K562 (cell line): ENCODE data around the gene PLAA. TPM values are rescaled to one million over a fixed set of nuclear protein-coding genes. Genes with fewer than 3 reads are reported as not detected.

Experiments used
- ATAC-seq: fragments of 200-7000 bp; cut with Tn5 transposase; 3 replicates; pipeline ENCODE4 v1.9.1; 2020; ENCODE audit warnings: moderate library complexity
- BruUV-seq: library from RNA; stranded (reverse); fragments of 400-500 nt; replicated peaks from 2 replicates; lab custom pipeline; 2021; lab: Mats Ljungman, UMichigan
- CTCF ChIA-PET: fragments of 300-600 bp; formaldehyde crosslinking; extraction: SDS; loops from one replicate; lab custom pipeline; 2021; ENCODE audit warnings: low intra/inter-chr PET ratio; lab: Yijun Ruan, JAX
- POLR2A ChIA-PET: fragments of 300-600, 350-650 bp; sonication (Branson Sonifier 250); formaldehyde crosslinking; extraction: SDS; loops from one replicate; lab custom pipeline; 2021; ENCODE audit warnings: antibody characterized with exemption, inconsistent platforms; lab: Yijun Ruan, JAX
- DNase-seq, 4 experiments: peaks; one replicate each; pipeline versions ENCODE4 v3.0.0 to v3.0.0-alpha.2; 2011 to 2018; ENCODE audit warnings: low spot score in 3 of 4, mixed read lengths in 3 of 4; ENCODE audit errors: extremely low read depth in 1 of 4
- FAIRE-seq: peaks from 2 replicates; lab custom pipeline; 2011; peaks lifted over from hg19 to GRCh38; lab: Jason Lieb, UNC
- H2AFZ ChIP-seq: 2 replicates; pipeline ENCODE4 v1.6.0; 2011; ENCODE audit warnings: low read depth, low read length, control low read depth, inconsistent platforms
- H3K27ac ChIP-seq: fragments of 200-600 bp; 3 replicates; pipeline ENCODE4 v1.8.0; 2011; ENCODE audit warnings: low read depth, mild to moderate bottlenecking, control low read depth, inconsistent platforms, low read length, moderate library complexity, mixed read lengths; ENCODE audit errors: extremely low read depth
- H3K27me3 ChIP-seq, 2 experiments: fragments of 300-600 bp in 1 of 2; 2 replicates in 1 of 2; 3 replicates in 1 of 2; pipeline versions ENCODE4 v1.6.0 to v1.8.0; 2011; ENCODE audit warnings: inconsistent platforms in 2 of 2, low read length in 2 of 2, mild to moderate bottlenecking in 1 of 2, mixed read lengths in 1 of 2, moderate library complexity in 1 of 2; ENCODE audit not compliant: control insufficient read depth in 2 of 2, insufficient read depth in 2 of 2
- H3K36me3 ChIP-seq: fragments of 300-600 bp; 3 replicates; pipeline ENCODE4 v1.8.0; 2011; ENCODE audit warnings: mild to moderate bottlenecking, low read length, inconsistent platforms; ENCODE audit not compliant: control insufficient read depth, insufficient read depth
- H3K4me1 ChIP-seq, 2 experiments: fragments of 200-600 bp in 1 of 2; replicated peaks in 1 of 2; 2 replicates in 1 of 2; 3 replicates in 1 of 2; pipeline versions ENCODE4 v1.5.1 to v1.8.0; 2011; ENCODE audit warnings: inconsistent platforms in 2 of 2, low read length in 2 of 2, mild to moderate bottlenecking in 1 of 2, mixed read lengths in 1 of 2, moderate library complexity in 1 of 2; ENCODE audit not compliant: control insufficient read depth in 2 of 2, insufficient read depth in 2 of 2
- H3K4me2 ChIP-seq: 2 replicates; pipeline ENCODE4 v1.6.1; 2011; ENCODE audit warnings: low read length, control low read depth, inconsistent platforms, mixed read lengths; ENCODE audit not compliant: insufficient read depth
- H3K4me3 ChIP-seq: fragments of 200-600 bp; sonication (generic), shearing (Covaris generic); 2 replicates; pipeline ENCODE4 v1.5.1; 2016; ENCODE audit warnings: control low read depth, inconsistent platforms
- H3K79me2 ChIP-seq: fragments of 200-600 bp; 3 replicates; pipeline ENCODE4 v1.8.0; 2011; ENCODE audit warnings: low read length, inconsistent platforms; ENCODE audit not compliant: control insufficient read depth, insufficient read depth
- H3K9ac ChIP-seq, 2 experiments: 2 replicates each; pipeline versions ENCODE4 v1.6.0 to v1.6.1; 2011; ENCODE audit warnings: low read depth in 2 of 2, low read length in 2 of 2, control low read depth in 1 of 2, inconsistent platforms in 1 of 2, mild to moderate bottlenecking in 1 of 2, mixed read lengths in 1 of 2; ENCODE audit not compliant: insufficient read depth in 1 of 2
- H3K9me1 ChIP-seq: one replicate; pipeline ENCODE4 v1.6.0; 2011; ENCODE audit warnings: inconsistent platforms, mild to moderate bottlenecking, low read length, moderate library complexity; ENCODE audit not compliant: control insufficient read depth, insufficient read depth
- H3K9me3 ChIP-seq: replicated peaks from 2 replicates; pipeline ENCODE4 v1.5.1; 2011; ENCODE audit warnings: low read depth, low read length, inconsistent platforms; ENCODE audit not compliant: control insufficient read depth, insufficient read depth
- H4K20me1 ChIP-seq: replicated peaks from 2 replicates; pipeline ENCODE4 v1.6.1; 2011; ENCODE audit warnings: low read length, inconsistent platforms, mixed read lengths; ENCODE audit not compliant: control insufficient read depth, insufficient read depth
- CHD4 ChIP-seq: fragments of 200-600 bp; sonication (generic); IDR thresholded peaks from 3 replicates; pipeline ENCODE4 v1.6.1; 2012; ENCODE audit warnings: low read depth, mild to moderate bottlenecking, mixed read lengths, low read length, inconsistent platforms; ENCODE audit not compliant: insufficient read depth, insufficient replicate concordance, poor library complexity, severe bottlenecking
- GABPA ChIP-seq: fragments of 200-800 bp; sonication (Bioruptor generic); conservative IDR thresholded peaks from 2 replicates; pipeline ENCODE4 v1.6.1; 2016; ENCODE audit warnings: low read depth, missing genetic modification characterization, missing compliant biosample characterization
- HDAC6 ChIP-seq: IDR thresholded peaks from 2 replicates; pipeline ENCODE4 v1.6.1; 2012; ENCODE audit warnings: low read depth, mild to moderate bottlenecking, control low read depth, inconsistent platforms, low read length, moderate library complexity
- JUNB ChIP-seq: fragments of 450-650 bp; formaldehyde crosslinking; conservative IDR thresholded peaks from 2 replicates; pipeline ENCODE4 v1.4.0; 2020; ENCODE audit warnings: mild to moderate bottlenecking
- NEUROD1 ChIP-seq: fragments of 150-350 bp; IDR thresholded peaks from 2 replicates; pipeline ENCODE4 v1.6.1; 2014; ENCODE audit warnings: borderline replicate concordance, low read length, low read depth; ENCODE audit not compliant: partially characterized antibody
- POLR3G ChIP-seq: IDR thresholded peaks from 2 replicates; pipeline ENCODE4 v1.6.1; 2011; ENCODE audit not compliant: insufficient read length, insufficient replicate concordance; ENCODE audit errors: extremely low read depth
- RAD51 ChIP-seq: fragments of 450-650 bp; IDR thresholded peaks from 2 replicates; pipeline ENCODE4 v1.7.1; 2016; ENCODE audit warnings: low read depth, mild to moderate bottlenecking, borderline replicate concordance
- RBM17 ChIP-seq: fragments of 200-400 bp; formaldehyde crosslinking; IDR thresholded peaks from 2 replicates; pipeline ENCODE4 v1.6.1; 2017; ENCODE audit warnings: low read depth, mild to moderate bottlenecking, low read length, borderline replicate concordance
- SREBF2 ChIP-seq: sonication (generic); formaldehyde crosslinking; IDR thresholded peaks from 2 replicates; pipeline ENCODE4 v1.4.0; 2020; ENCODE audit warnings: mild to moderate bottlenecking, missing genetic modification reagents
- TAL1 ChIP-seq: fragments of 450-650 bp; IDR thresholded peaks from 2 replicates; pipeline ENCODE4 v1.6.1; 2016; ENCODE audit warnings: mild to moderate bottlenecking
- WGBS: fragments of 100-300 bp; shearing (Covaris generic); methylation state at CpG from one replicate; pipeline ENCODE4 v1.1.6; 2016; ENCODE audit warnings: low coverage, mixed read lengths; ENCODE audit not compliant: insufficient coverage; ENCODE audit errors: missing lambda C conversion rate; 5-methylcytosine and 5-hydroxymethylcytosine counted together
- in situ Hi-C: fragments of 300-500 bp; cut with MboI; formaldehyde crosslinking; loops from 4 replicates; pipeline ENCODE4 v1.15.0; 2018; ENCODE audit warnings: inconsistent platforms, mixed read lengths
- intact Hi-C: fragments of 100-400 bp; cut with micrococcal nuclease; formaldehyde crosslinking; loops from 2 replicates; pipeline ENCODE4 v1.14.2; 2022
- polyA plus RNA-seq, 8 experiments: library from polyadenylated mRNA; depleted of rRNA in 4 of 8; stranded (reverse) in 5 of 8; unstranded in 3 of 8; fragments of >200 nt; fragmentation: Nextera tagmentation in 2 of 8; fragmentation: Illumina TruSeq in 1 of 8; extraction: Ambion mirVana in 2 of 8; extraction: Trizol in 1 of 8; gene quantifications; 2 replicates each; pipeline versions ENCODE4 v1.2.1 to v1.2.3, GENCODE V29; 2011 to 2014; ENCODE audit warnings: inconsistent platforms in 1 of 8, missing spikeins in 1 of 8
- total RNA-seq, 7 experiments: library from RNA; depleted of rRNA in 6 of 7; stranded (reverse); fragments of >200 nt in 6 of 7; fragmentation: Illumina TruSeq in 2 of 7; extraction: Trizol in 2 of 7; gene quantifications; 2 replicates each; pipeline versions ENCODE4 v1.2.1 to v1.2.3, GENCODE V29; 2011 to 2021; ENCODE audit warnings: low replicate concordance in 1 of 7
- TF ChIP-seq, protein P1 (sequence below): sonication (generic); formaldehyde crosslinking; IDR thresholded peaks from 2 replicates; pipeline ENCODE4 v1.8.0; 2022; ENCODE audit warnings: missing genetic modification reagents, mild to moderate bottlenecking, borderline replicate concordance
- TF ChIP-seq, protein P2 (sequence below): fragments of 450-650 bp; conservative IDR thresholded peaks from 2 replicates; pipeline ENCODE4 v1.6.1; 2016; ENCODE audit warnings: missing genetic modification characterization, low read depth, mild to moderate bottlenecking, missing compliant biosample characterization, moderate library complexity
- TF ChIP-seq, protein P3 (sequence below): sonication (generic); formaldehyde crosslinking; IDR thresholded peaks from 2 replicates; pipeline ENCODE4 v1.8.0; 2023; ENCODE audit warnings: missing genetic modification reagents, mild to moderate bottlenecking, borderline replicate concordance

The PLAA gene
- total and polyA plus RNA-seq, 9 of the 15 experiments (the other 6 are each of a cell fraction or from before 2014, with no cell fraction given), result 3.5 to 20.7 (median 16.6) TPM

GRCh38 chr9:26945591-26945990, 1.5 kb downstream of the PLAA start:
- Histone ChIP-seq H3K4me1 (peaks cover 0 to 2% of the 10 kb centered on the region in 2 experiments; a peak in 3 of 5 replicates), H3K9me3 (no peaks in the 10 kb centered on the region), H3K4me2 (peak overlapping the region; percentile 69), H3K79me2 (peaks cover 62% of the 10 kb centered on the region), H3K9ac (peak overlapping the region in 1 of 2 experiments; percentile 85; a peak in 3 of 4 replicates), H2AFZ (no peak overlapping the region), H3K4me3 (peak overlapping the region; percentile 71), H3K36me3 (0 out of 3 replicates have a peak, but pooled peaks cover 5% of the 10 kb centered on the region), H4K20me1 (no peaks in the 10 kb centered on the region), H3K9me1 (no peaks in the 10 kb centered on the region), H3K27ac (peak overlapping the region; percentile 96; the same call in 2 of the 3 replicates), H3K27me3 (no peaks in the 10 kb centered on the region)
- in situ Hi-C loops (no loop called here), intact Hi-C loops (no loop called here)
- ChIA-PET CTCF (no interaction called here), POLR2A (interaction anchor here (0.7 to 1.2 kb wide), 3 partner anchors 10 to 30 kb away, joined by 3 to 7 read pairs (median 3); partner anchors contain the start of gene IFT74)
- no peak for DNase-seq
- 0% methylated on average over 2 of the region's 2 CpGs for WGBS
- ATAC-seq, result no peak
- BruUV-seq, result no TSS peak
- no peak for FAIRE-seq
- TF ChIP-seq SREBF2 (no peak), GABPA (tag) (no peak), POLR3G (no peak), TAL1 (no peak), HDAC6 (no peak), NEUROD1 (no peak), RBM17 (no peak), JUNB (CRISPR knock-in tag) (no peak), RAD51 (no peak), CHD4 (no peak)
- TF ChIP-seq, protein P1, sequence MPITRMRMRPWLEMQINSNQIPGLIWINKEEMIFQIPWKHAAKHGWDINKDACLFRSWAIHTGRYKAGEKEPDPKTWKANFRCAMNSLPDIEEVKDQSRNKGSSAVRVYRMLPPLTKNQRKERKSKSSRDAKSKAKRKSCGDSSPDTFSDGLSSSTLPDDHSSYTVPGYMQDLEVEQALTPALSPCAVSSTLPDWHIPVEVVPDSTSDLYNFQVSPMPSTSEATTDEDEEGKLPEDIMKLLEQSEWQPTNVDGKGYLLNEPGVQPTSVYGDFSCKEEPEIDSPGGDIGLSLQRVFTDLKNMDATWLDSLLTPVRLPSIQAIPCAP (CRISPR knock-in tag), result no peak
- TF ChIP-seq, protein P2, sequence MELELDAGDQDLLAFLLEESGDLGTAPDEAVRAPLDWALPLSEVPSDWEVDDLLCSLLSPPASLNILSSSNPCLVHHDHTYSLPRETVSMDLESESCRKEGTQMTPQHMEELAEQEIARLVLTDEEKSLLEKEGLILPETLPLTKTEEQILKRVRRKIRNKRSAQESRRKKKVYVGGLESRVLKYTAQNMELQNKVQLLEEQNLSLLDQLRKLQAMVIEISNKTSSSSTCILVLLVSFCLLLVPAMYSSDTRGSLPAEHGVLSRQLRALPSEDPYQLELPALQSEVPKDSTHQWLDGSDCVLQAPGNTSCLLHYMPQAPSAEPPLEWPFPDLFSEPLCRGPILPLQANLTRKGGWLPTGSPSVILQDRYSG (tag), result no peak
- TF ChIP-seq, protein P3, sequence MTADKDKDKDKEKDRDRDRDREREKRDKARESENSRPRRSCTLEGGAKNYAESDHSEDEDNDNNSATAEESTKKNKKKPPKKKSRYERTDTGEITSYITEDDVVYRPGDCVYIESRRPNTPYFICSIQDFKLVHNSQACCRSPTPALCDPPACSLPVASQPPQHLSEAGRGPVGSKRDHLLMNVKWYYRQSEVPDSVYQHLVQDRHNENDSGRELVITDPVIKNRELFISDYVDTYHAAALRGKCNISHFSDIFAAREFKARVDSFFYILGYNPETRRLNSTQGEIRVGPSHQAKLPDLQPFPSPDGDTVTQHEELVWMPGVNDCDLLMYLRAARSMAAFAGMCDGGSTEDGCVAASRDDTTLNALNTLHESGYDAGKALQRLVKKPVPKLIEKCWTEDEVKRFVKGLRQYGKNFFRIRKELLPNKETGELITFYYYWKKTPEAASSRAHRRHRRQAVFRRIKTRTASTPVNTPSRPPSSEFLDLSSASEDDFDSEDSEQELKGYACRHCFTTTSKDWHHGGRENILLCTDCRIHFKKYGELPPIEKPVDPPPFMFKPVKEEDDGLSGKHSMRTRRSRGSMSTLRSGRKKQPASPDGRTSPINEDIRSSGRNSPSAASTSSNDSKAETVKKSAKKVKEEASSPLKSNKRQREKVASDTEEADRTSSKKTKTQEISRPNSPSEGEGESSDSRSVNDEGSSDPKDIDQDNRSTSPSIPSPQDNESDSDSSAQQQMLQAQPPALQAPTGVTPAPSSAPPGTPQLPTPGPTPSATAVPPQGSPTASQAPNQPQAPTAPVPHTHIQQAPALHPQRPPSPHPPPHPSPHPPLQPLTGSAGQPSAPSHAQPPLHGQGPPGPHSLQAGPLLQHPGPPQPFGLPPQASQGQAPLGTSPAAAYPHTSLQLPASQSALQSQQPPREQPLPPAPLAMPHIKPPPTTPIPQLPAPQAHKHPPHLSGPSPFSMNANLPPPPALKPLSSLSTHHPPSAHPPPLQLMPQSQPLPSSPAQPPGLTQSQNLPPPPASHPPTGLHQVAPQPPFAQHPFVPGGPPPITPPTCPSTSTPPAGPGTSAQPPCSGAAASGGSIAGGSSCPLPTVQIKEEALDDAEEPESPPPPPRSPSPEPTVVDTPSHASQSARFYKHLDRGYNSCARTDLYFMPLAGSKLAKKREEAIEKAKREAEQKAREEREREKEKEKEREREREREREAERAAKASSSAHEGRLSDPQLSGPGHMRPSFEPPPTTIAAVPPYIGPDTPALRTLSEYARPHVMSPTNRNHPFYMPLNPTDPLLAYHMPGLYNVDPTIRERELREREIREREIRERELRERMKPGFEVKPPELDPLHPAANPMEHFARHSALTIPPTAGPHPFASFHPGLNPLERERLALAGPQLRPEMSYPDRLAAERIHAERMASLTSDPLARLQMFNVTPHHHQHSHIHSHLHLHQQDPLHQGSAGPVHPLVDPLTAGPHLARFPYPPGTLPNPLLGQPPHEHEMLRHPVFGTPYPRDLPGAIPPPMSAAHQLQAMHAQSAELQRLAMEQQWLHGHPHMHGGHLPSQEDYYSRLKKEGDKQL (CRISPR knock-in tag), result no peak
